Stomach (tissue), 9 donors: ENCODE results near the gene SENP6. TPM values are rescaled to one million over a fixed set of nuclear protein-coding genes. Genes with fewer than 3 reads are reported as not detected.

Source experiments
- DNase-seq, 2 donors: peaks; one replicate each; pipeline versions ENCODE4 v3.0.0 to v3.0.0-alpha.2; 2013 to 2019
- H3K27ac ChIP-seq, 5 donors: fragments of 200-600 bp in 4 of 5; sonication (generic) in 4 of 5; one replicate each; pipeline ENCODE4 v1.5.1; 2013 to 2019; ENCODE audit warnings: mild to moderate bottlenecking in 1 of 5, moderate library complexity in 1 of 5
- H3K27me3 ChIP-seq, 3 donors: fragments of 200-600 bp; sonication (generic); one replicate each; pipeline ENCODE4 v1.5.1; 2017 to 2019; ENCODE audit warnings: mixed run types in 1 of 3
- H3K36me3 ChIP-seq, 4 donors: fragments of 200-600 bp; sonication (generic); 1 replicate in 3 of 4; 2 replicates in 1 of 4; pipeline ENCODE4 v1.5.1; 2016 to 2019
- H3K4me1 ChIP-seq, 4 donors: fragments of 200-600 bp; sonication (generic); one replicate each; pipeline ENCODE4 v1.5.1; 2016 to 2019
- H3K4me3 ChIP-seq, 4 donors: fragments of 200-600 bp; sonication (generic) in 3 of 4; one replicate each; pipeline ENCODE4 v1.5.1; 2016 to 2019; ENCODE audit warnings: mild to moderate bottlenecking in 1 of 4
- H3K9me3 ChIP-seq, 4 donors: fragments of 200-600 bp; sonication (generic); one replicate each; pipeline ENCODE4 v1.5.1; 2016 to 2019
- EP300 ChIP-seq: sonication (generic); formaldehyde crosslinking; IDR thresholded peaks from one replicate; pipeline ENCODE4 v1.6.1; 2017; ENCODE audit warnings: antibody characterized with exemption
- POLR2A ChIP-seq, 4 donors: fragments of 450-650 bp; IDR thresholded peaks; one replicate each; pipeline ENCODE4 v1.6.1; 2016; ENCODE audit warnings: antibody characterized with exemption in 4 of 4, control low read depth in 2 of 4, mild to moderate bottlenecking in 1 of 4, moderate library complexity in 1 of 4
- POLR2AphosphoS5 ChIP-seq, 3 donors: sonication (generic); formaldehyde crosslinking; IDR thresholded peaks; one replicate each; pipeline ENCODE4 v1.6.1; 2016; ENCODE audit warnings: antibody characterized with exemption in 3 of 3
- WGBS, 5 donors: extraction: QIAGEN DNeasy Blood & Tissue Kit in 3 of 5; methylation state at CpG; one replicate each; pipeline versions ENCODE4 v1.1.5 to v1.1.7; 2013 to 2018; 5-methylcytosine and 5-hydroxymethylcytosine counted together
- intact Hi-C: fragments of 100-400 bp; cut with DNase I; formaldehyde crosslinking; loops from one replicate; pipeline ENCODE4 v1.15.1; 2023; ENCODE audit warnings: low total_unique reads
- polyA plus RNA-seq, 3 donors: library from polyadenylated mRNA; stranded (reverse); fragments of 200-250 nt; gene quantifications; one replicate each; pipeline ENCODE4 v1.2.3, GENCODE V29; 2013
- total RNA-seq, 5 donors: library from RNA; depleted of rRNA; stranded (reverse); fragments of >200 nt; gene quantifications; one replicate each; pipeline versions ENCODE4 v1.1.0 to v1.2.3, GENCODE V29; 2014 to 2016
- TF ChIP-seq, protein P1 (sequence below), 7 experiments: fragments of 450-650 bp in 4 of 7; fragments of 200-600 bp in 3 of 7; sonication (generic) in 3 of 7; IDR thresholded peaks; one replicate each; pipeline ENCODE4 v1.5.1; 2016 to 2019; ENCODE audit warnings: antibody characterized with exemption in 7 of 7, control low read depth in 2 of 7, mild to moderate bottlenecking in 1 of 7
- donor health status: healthy with polysubstance abuse.
- donor health status: Bipolar disorder and iron deficiency.
- donor health status: healthy.

Gene SENP6
- total and polyA plus RNA-seq, 8 donors = 17.7 to 251 (median 103) TPM

DNA sequence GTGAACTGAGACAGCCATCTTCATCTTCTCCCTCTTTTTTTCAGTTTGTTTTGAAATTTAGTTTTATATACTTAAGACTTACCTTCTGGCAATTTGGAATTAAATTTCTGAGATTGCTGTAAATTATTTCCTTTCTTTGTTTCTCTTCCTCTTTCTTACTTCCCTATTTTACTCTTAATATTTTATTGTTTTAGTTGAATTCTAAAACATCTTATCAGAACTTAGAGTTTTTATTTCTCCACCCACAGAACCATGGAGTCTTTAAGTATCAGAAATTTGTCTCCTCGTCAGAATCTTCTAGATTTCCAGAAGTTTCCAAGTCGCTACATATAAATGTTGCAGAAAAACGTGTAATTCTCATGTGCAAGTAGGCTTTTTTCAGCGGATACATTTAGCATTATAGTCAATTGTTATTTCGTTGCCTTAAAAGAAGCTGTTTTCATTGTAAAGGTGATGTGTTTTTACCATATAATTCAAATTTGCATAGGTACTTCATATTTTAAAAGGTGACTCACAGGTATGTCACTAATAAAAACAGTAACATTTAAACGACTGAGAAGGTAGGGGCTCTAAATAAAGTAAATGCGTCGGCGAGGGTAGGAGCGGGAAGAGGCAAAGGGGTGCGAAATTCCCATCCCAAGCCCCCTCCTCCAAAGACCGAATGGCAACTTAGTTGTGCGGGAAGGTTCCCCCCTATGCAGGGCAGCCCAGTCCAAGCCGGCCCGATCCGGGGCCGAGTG, 146.5 kb downstream of the SENP6 start:
- Histone ChIP-seq H3K27me3 (peaks cover 0 to 8% (median 0%) of the 10 kb centered on the region in 3 donors), H3K4me1 (peaks cover 13 to 49% (median 27%) of the 10 kb centered on the region in 4 donors), H3K4me3 (peak overlapping the region; percentile 79 to 98 (median 85)), H3K9me3 (no peaks in the 10 kb centered on the region), H3K27ac (peak overlapping the region; percentile 92 to 97 (median 94)), H3K36me3 (no peaks in the 10 kb centered on the region)
- 12 to 14% (median 12%) methylated on average over 17 of the region's 17 CpGs for WGBS, 5 donors
- intact Hi-C loops = no loop called here
- TF ChIP-seq POLR2A (IDR thresholded peaks at IDR 0.05) (peak in 1 of 4 donors; percentile 1), EP300 (no peak)
- DNase-seq = no peak

DNA sequence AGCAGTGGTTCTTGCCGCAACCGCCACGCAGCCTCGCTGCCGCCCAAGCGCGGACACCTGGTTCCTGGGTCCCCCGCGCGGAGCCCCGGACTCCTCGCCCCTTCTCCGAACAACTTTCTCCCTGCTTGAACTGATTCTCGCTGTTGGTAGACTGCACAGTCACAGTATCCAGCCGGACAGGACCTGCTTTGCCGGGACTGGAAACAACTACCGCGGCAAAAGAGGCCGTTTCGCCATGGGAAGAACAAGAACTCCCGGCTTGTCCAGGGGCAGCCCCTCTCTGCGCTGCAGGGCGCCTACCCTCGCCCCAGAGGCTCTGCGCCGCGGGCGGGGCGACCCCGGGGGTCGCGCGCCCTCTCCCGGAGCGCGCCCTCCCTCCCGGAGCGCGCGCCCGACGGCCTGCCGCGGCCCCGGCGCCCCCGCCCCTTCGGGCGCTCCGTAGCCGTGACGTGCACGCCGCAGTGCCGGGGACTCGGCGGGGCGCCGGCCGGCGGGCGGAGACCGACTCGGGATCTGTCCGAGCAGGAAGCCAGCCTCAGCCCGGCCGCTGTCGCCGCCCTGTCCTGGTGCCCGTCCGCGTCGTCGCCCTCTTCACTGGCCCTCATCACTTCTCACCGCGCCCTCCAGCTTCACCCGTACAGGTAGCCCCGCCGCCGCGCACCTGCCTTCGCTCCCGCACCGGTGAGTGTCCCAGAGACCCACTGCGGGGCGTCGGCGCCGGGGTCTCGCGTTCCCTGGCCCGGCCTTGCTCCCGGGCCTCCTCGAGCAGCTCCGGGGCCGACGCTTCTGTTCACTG, 147.3 kb downstream of the SENP6 start, which contains the start of gene MYO6:
TSS of gene MYO6 (plus strand) at position 497 of the 796 bp plus-strand sequence. CDS start 68,309 bp downstream, outside the sequence.
- H3K4me1 ChIP-seq = peaks cover 13 to 56% (median 34%) of the 10 kb centered on the region in 4 donors
- WGBS, 5 donors = 0 to 1% (median 0%) methylated on average over 30 to 97 of the region's 97 CpGs
- intact Hi-C loops = no loop called here
- no peaks in the 10 kb centered on the region for H3K9me3 ChIP-seq
- peak; percentile 84 to 93 for DNase-seq
- H3K27me3 ChIP-seq = peaks cover 0 to 8% (median 0%) of the 10 kb centered on the region in 3 donors
- H3K27ac ChIP-seq = peak within 1 kb of the TSS; percentile 92 to 97 (median 94)
- H3K36me3 ChIP-seq = no peaks in the 10 kb centered on the region
- TF ChIP-seq POLR2AphosphoS5 (IDR thresholded peaks at IDR 0.05) = peak; percentile 63 to 93 (median 92)
- no peak for TF ChIP-seq EP300
- peak in 2 of 4 donors; percentile 3 to 70 for TF ChIP-seq POLR2A (IDR thresholded peaks at IDR 0.05)
- TF ChIP-seq, protein P1, sequence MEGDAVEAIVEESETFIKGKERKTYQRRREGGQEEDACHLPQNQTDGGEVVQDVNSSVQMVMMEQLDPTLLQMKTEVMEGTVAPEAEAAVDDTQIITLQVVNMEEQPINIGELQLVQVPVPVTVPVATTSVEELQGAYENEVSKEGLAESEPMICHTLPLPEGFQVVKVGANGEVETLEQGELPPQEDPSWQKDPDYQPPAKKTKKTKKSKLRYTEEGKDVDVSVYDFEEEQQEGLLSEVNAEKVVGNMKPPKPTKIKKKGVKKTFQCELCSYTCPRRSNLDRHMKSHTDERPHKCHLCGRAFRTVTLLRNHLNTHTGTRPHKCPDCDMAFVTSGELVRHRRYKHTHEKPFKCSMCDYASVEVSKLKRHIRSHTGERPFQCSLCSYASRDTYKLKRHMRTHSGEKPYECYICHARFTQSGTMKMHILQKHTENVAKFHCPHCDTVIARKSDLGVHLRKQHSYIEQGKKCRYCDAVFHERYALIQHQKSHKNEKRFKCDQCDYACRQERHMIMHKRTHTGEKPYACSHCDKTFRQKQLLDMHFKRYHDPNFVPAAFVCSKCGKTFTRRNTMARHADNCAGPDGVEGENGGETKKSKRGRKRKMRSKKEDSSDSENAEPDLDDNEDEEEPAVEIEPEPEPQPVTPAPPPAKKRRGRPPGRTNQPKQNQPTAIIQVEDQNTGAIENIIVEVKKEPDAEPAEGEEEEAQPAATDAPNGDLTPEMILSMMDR (IDR thresholded peaks at IDR 0.05) = no peak
- H3K4me3 ChIP-seq = peak within 1 kb of the TSS; percentile 79 to 98 (median 85)

DNA sequence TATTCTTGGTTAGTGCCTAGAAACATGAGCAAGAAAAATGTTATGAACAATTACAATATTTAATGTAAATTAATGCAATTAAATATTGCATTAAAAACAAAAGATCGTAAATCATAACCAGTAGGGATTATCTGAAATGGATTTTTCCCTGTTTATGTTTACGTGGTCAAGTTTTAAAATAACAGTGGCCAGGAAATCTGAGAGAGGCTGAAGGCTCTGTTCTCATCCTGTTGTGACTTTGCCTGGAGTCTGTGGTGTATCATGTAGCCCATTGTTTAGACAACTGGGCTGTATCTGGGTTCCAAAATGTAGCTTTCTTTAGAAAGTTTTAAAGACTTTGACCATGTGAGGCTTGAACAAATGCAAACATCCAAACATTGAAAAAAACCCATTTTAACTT, 149.8 kb downstream of the SENP6 start:
- 52 to 69% (median 62%) methylated on average over 2 of the region's 2 CpGs for WGBS, 5 donors
- peaks cover 13 to 56% (median 34%) of the 10 kb centered on the region in 4 donors for H3K4me1 ChIP-seq
- intact Hi-C loops = no loop called here

DNA sequence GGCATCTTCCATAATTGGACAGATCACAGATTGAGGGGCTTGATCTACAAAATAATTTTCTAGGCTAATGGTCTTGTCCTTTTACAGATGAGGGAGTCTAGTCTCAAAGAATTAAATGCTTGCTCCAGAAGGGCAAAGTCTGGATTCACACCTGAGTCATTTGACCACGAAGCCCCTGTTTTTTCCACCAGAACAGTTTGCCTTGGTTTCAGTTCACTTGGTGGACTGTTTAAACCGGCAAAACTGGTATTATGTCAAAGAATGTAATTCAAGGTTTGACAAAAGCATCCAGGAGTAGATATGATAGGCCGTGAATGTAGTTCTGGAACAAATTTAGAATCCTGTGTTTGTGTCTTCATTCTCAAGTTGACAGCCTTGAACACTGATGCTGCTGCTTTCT, 150.7 kb downstream of the SENP6 start:
- peak in 1 of 2 donors; percentile 40 for DNase-seq
- Histone ChIP-seq H3K27me3 (peaks cover 0 to 8% (median 0%) of the 10 kb centered on the region in 3 donors), H3K4me3 (peak overlapping the region in 1 of 4 donors; percentile 4), H3K4me1 (peaks cover 13 to 54% (median 34%) of the 10 kb centered on the region in 4 donors), H3K27ac (peak overlapping the region in 1 of 5 donors; percentile 28), H3K36me3 (no peaks in the 10 kb centered on the region), H3K9me3 (no peaks in the 10 kb centered on the region)
- TF ChIP-seq POLR2AphosphoS5 (IDR thresholded peaks at IDR 0.05) (no peak), POLR2A (IDR thresholded peaks at IDR 0.05) (no peak), EP300 (no peak)
- TF ChIP-seq, protein P1 (IDR thresholded peaks at IDR 0.05) = no peak
- WGBS, 5 donors = 25 to 55% (median 42%) methylated on average over 3 of the region's 3 CpGs
- intact Hi-C loops = no loop called here

More for the DNA sequence above, 149.8 kb downstream of the SENP6 start:
- Histone ChIP-seq H3K27me3 (peaks cover 0 to 8% (median 0%) of the 10 kb centered on the region in 3 donors), H3K27ac (no peak overlapping the region), H3K36me3 (no peaks in the 10 kb centered on the region), H3K9me3 (no peaks in the 10 kb centered on the region), H3K4me3 (peak overlapping the region in 1 of 4 donors; percentile 81)
- TF ChIP-seq EP300 = no peak
- no peak for TF ChIP-seq POLR2A (IDR thresholded peaks at IDR 0.05)
- TF ChIP-seq POLR2AphosphoS5 (IDR thresholded peaks at IDR 0.05) = no peak
- TF ChIP-seq, protein P1 (IDR thresholded peaks at IDR 0.05) = no peak
- peak in 1 of 2 donors; percentile 37 for DNase-seq
